ENCODE measurements around the gene TJAP1.
A peak's percentile ranks its signal among the peaks of the same experiment; 100 is the strongest.

TJAP1 gene, protein sequence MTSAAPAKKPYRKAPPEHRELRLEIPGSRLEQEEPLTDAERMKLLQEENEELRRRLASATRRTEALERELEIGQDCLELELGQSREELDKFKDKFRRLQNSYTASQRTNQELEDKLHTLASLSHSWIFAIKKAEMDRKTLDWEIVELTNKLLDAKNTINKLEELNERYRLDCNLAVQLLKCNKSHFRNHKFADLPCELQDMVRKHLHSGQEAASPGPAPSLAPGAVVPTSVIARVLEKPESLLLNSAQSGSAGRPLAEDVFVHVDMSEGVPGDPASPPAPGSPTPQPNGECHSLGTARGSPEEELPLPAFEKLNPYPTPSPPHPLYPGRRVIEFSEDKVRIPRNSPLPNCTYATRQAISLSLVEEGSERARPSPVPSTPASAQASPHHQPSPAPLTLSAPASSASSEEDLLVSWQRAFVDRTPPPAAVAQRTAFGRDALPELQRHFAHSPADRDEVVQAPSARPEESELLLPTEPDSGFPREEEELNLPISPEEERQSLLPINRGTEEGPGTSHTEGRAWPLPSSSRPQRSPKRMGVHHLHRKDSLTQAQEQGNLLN

DNA sequence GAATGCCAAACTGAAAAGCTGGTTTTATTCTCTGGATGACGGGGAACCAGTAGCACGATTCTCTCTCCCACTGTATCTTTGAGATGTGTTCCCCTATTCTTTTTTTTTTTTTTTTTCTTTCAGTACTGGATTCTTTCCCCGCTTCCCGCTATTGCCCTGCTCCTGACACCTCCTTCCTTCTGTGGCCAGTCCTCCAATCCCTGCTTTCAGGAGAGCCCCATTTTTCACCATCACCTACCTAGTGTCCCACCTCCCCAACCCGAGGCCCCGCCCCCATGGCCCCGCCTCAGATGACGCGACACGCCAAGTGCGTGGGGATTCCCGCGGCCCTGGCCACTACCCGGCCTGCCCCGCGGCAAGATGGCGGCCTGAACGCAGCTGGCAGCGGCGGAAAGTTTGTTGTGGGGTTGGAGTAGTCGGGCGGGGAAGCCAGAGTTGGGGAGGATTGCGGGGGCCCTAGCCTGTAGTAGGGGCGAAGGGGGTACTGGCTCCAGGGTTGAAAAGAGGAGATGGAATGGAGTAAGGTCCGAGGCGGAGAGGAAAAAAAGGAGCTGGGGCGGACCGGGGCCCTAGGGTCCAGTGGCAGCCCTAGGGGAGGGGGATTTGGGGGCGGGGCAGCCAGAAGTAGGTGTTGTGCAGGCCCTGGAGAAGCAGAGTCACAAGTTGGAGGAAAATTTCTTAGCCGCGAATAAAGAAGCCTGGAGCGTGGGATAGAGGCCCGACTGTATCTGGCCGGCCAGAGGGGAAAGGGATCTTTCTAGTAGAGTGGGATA is at the start of gene TJAP1:
Gene TJAP1 (plus strand): TSS at position 336 of the 773 bp plus-strand sequence. CDS start 21,432 bp downstream, outside the sequence.
- DNase-seq (ENCODE audit: low read depth in 2 of 2) = peak; percentile 58 to 64

DNA sequence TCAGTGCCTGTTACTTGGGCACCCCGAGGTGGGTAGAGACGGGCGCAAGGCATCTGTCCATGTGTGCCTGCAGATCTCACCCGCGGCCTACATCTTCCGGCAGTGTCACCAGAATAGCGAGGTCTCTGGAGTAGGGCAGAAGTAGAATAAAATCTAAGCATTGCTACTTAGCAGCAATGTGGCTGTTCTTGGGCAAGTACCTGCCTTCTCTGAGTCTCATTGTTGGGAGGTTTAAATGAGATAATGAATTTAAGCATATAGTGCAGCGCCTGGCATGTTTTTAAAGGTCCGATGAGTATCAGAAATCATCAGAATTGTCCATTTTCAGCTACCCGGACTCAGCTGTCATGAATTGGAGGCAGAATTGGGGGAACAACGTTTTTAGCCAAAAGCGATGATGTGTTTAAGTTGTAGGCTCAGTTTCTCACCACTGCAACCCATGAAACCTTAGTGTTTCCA is 49.2 kb upstream of the TJAP1 start:
- DNase-seq (ENCODE audit: low read depth in 2 of 2) = no peak

DNA sequence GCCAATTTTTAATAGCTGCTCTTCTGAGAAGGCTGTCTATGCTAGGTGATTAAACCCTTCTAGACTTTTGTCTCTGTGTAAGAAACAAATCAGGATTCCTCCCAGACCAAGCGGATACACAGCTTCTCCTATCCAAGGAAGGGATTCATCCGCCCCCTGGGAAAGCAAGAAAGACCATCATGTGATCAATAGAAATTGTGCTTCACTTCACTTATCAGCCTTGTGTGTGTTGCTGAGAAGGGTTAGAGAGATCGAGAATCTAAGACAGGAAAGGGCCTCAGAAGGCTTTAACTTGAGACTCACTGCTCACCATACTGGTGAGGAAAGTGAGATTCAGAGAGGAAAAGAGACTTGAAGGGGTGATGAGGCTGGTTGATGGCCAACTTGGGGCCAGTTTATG is 48.5 kb upstream of the TJAP1 start:
- DNase-seq (ENCODE audit: low read depth in 2 of 2) = no peak

DNA sequence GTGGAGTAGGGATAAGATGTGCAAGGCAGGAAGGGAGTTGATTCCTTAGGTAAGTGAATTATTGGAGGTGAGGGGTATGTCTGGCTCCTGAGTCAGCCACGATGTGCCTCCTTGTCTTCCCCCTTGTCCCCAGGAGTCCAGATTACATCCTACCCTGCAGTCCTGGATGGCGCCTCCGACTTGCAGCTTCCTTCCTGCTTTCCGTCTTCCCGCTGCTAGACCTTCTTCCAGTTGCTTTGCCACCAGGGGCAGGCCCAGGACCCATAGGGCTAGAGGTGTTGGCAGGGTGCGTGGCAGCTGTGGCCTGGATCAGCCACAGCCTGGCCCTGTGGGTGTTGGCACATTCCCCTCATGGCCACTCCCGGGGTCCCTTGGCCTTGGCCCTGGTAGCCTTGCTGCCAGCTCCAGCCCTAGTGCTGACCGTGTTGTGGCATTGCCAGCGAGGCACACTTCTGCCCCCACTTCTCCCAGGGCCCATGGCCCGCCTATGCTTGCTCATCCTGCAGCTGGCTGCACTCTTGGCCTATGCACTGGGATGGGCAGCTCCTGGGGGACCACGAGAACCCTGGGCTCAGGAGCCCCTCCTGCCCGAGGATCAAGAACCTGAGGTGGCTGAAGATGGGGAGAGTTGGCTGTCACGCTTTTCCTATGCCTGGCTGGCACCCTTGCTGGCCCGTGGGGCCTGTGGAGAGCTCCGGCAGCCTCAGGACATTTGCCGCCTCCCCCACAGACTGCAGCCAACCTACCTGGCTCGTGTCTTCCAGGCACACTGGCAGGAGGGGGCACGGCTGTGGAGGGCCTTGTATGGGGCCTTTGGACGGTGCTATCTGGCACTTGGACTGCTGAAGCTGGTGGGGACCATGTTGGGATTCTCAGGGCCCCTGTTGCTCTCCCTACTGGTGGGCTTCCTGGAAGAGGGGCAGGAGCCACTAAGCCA is 45.1 kb upstream of the TJAP1 start:
- no peak for DNase-seq (ENCODE audit: low read depth in 2 of 2)

DNA sequence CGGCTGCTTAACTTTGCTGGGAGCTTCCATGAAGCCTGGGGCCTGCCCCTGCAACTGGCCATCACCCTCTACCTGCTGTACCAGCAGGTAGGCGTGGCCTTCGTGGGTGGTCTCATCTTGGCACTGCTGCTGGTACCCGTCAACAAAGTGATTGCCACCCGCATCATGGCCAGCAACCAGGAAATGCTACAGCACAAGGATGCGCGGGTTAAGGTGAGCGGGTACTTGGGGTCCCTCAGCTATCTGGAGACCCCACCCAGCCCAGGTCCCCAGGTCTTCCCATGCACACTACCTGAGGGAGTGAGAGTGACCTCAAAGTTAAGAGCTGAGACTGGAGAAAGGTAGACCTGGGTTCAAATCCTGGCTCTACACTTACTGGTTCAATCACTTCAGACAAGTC is 44.2 kb upstream of the TJAP1 start:
- DNase-seq (ENCODE audit: low read depth in 2 of 2) = no peak

DNA sequence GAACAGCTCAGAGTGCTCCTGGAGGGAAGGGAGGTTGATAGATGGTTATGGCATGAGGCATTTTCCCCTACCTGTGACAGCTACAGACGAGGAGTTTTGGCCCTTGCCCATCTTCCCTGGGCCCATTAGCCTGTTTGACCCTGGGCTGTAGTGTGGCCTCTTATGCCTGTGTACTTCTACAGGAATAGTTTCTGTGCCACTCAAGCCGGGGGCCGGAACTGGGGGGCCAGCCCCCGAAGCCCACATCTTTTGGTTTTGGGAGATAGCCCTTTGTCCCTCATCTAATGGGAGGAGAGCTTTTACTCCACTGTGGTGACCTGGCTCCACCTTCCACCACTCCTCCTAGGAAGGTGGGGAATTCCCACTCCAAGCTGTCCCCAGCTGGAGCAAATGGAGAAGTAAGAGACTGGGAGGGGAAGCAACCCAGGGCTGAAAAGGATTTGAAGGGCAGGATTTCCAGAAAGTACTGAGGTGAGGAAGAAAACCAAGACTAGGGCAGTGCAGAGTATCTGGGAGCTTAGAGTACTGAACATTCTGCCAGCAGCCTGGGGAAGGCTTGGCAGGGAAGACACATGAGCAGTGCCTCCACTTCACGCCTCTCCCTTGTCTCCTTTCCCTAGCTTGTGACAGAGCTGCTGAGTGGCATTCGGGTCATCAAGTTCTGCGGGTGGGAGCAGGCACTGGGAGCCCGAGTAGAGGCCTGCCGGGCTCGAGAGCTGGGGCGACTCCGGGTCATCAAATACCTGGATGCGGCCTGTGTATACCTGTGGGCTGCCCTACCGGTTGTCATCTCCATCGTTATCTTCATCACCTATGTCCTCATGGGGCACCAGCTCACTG is 43.1 kb upstream of the TJAP1 start:
- no peak for DNase-seq (ENCODE audit: low read depth in 2 of 2)

DNA sequence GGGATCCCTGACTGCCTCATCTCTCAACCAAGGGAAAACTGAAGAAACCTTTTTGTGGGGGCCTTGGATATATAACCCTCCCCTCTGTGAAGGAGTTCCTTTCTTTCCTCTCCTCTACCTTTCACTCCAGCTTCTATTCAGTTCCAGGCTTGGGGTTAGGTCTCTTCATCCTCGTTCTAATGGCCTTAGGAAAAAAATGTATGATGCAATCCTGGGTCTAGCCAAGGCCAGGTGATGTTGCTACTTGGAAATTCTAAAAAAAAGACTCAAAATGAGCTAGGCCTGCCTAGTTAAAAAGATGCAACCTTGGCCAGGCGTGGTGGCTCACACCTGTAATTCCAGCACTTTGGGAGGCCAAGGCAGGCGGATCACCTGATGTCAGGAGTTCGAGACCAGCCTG is 42.4 kb upstream of the TJAP1 start:
- DNase-seq (ENCODE audit: low read depth in 2 of 2) = no peak

DNA sequence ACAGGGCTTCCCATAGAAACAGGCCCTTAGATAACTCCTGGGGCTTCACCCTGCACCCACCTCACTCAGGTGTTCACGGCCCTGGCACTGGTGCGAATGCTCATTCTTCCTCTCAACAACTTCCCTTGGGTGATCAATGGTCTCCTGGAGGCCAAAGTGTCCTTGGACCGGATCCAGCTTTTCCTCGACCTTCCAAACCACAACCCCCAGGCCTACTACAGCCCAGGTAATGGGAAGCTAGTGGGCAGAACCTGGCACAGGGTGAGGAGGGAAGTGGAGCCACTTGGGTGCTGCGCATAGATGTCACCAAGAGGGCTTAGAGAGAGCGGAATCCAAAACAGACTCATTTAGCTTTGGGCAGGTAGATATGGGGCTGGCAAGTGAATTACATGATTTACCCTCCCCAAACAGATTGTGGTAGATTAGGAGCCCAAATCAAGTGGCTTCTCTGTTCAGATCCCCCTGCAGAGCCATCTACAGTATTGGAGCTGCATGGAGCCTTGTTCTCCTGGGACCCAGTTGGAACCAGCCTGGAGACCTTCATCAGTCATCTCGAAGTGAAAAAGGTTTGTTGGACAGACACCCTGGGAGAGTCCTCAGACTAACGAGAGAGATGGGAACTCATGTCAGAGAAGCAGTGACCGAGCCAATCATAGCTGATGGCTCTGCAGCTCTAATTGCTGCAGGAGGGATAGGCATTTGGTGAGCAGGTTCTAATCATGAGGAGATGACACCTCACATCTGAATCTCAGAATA is 41.5 kb upstream of the TJAP1 start:
- DNase-seq (ENCODE audit: low read depth in 2 of 2) = no peak

DNA sequence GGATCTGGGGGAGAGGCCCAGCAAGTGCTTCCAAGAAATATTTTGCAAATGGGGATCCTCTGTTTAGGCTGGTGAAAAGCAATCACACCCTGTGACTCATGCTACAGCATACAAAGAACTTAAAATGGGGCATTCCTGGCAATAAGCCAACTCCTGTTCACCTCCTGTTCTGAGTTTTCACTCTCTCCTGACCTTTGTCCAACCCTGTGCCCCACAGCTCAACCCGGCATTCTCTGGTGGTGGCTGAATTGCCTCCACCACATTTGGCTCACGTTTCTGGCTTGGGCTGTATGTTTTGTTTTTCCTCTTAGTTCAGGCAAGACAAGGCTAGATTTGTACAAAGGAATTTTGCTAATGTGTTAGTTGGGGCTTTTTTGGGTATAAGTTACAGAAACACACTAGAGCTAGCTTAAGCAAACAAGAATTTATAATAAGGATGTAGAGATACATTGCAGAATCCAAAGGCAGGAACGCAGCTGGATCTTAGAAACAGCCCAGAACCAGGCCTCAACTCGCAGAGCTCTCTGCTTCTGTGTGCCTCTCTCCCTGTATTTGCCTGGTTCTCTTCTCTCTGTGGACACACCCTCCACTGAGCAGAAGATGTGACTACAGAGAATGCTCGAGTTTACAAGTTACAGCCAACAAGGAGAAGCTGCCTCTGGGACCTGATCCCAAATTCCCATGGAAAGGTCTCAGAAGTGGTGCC is 40.6 kb upstream of the TJAP1 start:
- DNase-seq (ENCODE audit: low read depth in 2 of 2) = peak; percentile 18 to 22

DNA sequence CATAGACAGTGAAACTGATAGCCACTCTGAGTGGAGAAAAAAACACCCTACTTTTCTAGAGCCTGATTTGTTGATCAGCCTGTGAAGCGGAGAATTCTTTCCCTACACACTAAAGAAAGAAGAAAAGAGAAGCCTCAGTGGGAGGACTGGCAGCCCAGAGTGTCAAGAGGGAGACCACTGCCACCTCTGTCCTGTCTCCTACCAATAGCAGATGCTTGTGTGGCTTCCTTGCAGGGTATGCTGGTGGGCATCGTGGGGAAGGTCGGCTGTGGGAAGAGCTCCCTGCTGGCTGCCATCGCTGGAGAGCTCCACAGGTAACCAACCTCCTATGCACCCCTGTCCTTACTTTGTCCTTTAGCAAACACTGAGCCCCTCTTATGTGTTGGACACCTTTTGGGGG is 39.7 kb upstream of the TJAP1 start:
- DNase-seq (ENCODE audit: low read depth in 2 of 2) = no peak

DNA sequence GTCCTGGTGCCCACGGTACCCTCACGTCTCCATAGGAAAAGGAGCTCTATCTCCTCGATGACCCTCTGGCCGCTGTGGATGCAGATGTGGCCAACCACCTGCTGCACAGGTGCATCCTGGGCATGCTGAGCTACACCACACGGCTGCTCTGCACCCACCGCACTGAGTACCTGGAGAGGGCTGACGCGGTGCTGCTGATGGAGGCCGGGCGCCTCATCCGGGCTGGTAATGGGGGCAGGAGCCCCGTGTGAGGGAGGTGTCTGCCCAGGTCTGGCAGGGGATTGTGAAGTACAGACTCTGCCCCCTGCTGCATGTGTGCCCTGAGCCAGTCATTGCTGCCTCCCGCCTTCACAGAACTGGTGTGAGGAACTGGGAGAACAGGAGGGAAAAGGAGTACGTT is 34.4 kb upstream of the TJAP1 start:
- DNase-seq (ENCODE audit: low read depth in 2 of 2) = no peak

DNA sequence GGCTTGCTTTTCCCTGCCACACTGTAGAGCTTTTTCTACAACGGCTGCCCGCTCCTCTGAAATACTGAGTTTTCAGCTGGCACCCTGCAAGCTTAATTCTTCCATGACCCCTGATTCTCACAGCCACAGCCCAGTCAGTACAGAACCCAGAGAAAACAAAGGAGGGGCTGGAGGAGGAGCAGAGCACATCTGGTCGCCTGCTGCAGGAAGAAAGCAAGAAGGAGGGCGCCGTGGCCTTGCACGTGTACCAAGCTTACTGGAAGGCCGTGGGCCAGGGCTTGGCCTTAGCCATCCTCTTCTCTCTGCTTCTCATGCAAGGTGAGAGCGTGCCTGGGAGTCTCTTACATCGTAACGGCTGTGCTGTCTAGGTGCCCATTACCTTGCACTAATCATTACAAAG is 33.3 kb upstream of the TJAP1 start:
- no peak for DNase-seq (ENCODE audit: low read depth in 2 of 2)

DNA sequence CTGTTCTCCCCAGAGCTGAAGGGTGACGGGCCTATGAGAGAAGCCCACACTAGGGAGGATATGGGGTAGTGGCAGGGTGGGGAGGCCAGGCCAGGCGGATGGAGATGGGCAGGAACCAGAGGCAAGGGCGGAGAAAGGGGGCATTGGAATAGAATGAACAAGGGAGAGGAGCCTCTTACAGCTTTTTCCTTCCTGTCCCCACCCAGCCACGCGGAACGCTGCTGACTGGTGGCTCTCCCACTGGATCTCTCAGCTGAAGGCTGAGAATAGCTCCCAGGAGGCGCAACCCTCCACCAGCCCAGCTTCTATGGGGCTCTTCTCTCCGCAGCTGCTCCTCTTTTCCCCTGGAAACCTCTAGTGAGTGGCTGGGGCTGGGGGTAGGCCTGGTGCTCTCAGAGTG is 32.8 kb upstream of the TJAP1 start:
- DNase-seq (ENCODE audit: low read depth in 2 of 2) = no peak

DNA sequence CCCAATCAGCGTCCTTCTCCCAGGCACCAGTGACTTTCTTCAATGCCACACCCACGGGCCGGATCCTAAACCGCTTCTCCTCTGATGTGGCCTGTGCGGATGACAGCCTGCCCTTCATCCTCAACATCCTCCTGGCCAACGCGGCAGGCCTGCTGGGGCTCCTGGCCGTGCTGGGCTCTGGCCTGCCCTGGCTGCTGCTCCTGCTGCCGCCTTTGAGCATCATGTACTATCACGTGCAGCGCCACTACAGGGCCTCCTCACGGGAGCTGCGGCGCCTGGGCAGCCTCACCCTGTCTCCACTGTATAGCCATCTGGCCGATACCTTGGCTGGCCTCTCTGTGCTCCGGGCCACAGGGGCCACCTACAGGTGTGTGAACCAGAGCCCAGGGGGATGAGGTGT is 31.8 kb upstream of the TJAP1 start:
- DNase-seq (ENCODE audit: low read depth in 2 of 2) = no peak

DNA sequence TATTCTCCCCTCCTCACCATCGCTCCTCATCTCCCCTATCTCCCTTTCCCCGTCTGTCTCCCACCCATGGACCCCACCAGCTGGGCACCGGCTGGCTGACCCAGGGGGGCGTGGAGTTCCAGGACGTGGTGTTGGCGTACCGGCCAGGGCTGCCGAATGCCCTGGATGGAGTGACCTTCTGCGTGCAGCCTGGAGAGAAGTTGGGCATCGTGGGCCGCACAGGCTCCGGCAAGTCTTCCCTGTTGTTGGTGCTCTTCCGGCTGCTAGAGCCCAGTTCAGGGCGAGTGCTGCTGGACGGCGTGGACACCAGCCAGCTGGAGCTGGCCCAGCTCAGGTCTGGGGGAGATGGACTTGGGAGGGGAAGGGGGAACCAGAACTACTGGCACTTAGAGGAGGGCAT is 29.8 kb upstream of the TJAP1 start:
- no peak for DNase-seq (ENCODE audit: low read depth in 2 of 2)

DNA sequence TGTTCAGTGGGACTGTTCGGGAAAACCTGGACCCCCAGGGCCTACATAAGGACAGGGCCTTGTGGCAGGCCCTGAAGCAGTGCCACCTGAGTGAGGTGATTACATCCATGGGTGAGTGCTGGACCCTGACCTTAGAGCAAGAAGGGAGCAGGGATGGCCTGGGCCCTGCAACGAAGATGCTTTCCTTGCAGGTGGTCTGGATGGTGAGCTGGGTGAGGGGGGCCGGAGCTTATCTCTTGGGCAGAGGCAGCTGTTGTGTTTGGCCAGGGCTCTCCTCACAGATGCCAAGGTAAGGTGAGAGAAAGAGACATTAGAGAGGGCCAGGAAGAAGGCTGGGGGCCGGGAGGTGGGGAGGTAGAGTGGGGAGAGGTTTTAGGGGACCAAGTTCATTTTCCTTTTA is 28.5 kb upstream of the TJAP1 start:
- DNase-seq (ENCODE audit: low read depth in 2 of 2) = no peak

DNA sequence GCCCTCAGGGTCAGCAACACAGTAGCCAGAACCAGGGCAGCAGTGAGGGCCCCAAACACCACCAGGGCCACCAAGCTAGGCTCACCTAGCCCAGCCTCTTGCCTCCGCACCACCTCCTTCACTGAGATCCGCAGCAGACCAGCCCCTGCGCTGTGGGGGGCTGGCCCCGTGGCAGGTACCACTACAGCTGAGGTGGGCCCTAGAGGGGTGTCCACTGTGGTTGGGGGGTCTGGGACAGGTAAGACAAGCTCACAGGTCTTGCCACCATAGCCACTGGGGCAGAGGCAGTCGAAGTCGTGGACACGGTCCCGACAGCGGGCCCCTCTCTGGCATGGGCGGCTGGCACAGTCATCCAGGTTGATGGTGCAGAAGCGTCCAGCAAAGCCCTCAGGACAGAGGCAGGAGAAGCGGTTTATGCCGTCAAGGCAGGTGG is 26.7 kb upstream of the TJAP1 start:
- no peak for DNase-seq (ENCODE audit: low read depth in 2 of 2)

DNA sequence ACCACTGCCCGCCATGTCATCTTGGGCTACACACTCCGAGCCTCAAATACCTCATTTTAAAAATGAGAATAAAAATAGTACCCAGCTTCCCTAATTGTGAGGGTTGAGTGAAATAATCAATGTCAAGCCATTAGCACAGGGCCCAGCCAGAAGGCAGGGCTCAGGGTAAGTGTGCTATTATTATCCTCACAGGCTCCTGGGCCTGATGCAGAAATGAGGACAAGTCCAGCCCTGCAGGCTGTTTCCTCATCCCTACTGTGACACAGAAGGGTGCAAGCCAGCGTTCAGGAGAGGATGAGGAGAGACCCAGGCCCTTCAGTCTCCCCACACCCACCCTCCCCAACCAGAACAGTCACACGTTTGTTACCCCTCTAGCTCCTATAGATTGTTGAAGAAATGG is 26.0 kb upstream of the TJAP1 start:
- DNase-seq (ENCODE audit: low read depth in 2 of 2) = no peak

DNA sequence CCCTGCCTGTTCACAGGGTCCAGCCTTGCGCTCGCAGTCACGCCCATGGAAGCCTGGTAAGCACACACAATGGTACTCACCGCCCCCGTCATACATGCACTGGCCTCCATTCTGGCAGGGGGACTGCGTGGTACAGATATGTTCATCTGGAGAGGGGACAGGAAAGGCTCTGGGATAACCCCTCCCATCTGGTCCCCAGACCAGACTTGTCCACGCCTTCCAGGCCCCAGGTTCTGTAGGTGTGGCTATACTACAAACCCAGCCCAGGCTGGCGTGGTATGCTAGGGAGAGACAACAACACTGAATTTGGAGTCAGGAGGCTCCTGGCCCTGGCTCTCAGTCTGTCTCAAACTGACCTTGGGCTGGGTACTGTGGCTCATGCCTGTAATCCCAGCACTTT is 25.4 kb upstream of the TJAP1 start:
- no peak for DNase-seq (ENCODE audit: low read depth in 2 of 2)

Measured in fibroblast of skin of left quadriceps (primary cell).